DOHH2 (cell line): ENCODE data around the gene NOD2.

Source experiments
- CTCF ChIP-seq: fragments of 200-600 bp; sonication (generic); IDR thresholded peaks from one replicate; pipeline ENCODE4 v1.5.1; 2014; ENCODE audit warnings: antibody characterized with exemption, mild to moderate bottlenecking, low read depth, low read length; ENCODE audit not compliant: poor library complexity, severe bottlenecking
- EZH2phosphoT487 ChIP-seq: fragments of 200-600 bp; sonication (generic); IDR thresholded peaks from 2 replicates; pipeline ENCODE4 v1.6.1; 2017; ENCODE audit warnings: borderline replicate concordance, mild to moderate bottlenecking, antibody characterized with exemption, low read length, moderate library complexity, mixed read lengths

DNA sequence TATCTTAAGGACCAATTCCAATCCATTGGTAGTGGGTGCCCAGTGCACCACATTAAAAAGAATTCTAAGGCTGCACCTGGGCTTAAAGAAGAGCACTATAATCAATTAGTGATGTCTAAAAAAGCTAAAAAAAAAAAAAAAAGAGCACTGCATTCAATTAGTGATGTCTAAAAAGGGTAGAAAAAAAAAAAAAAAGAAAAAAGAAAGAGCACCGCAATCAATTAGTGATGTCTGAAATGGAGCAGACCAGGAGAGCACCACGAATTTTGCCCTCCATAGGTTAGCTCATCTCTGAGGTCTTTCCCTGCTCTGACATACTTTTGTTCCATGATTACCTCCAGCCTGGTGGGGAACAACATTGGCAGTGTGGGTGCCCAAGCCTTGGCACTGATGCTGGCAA is 29.6 kb downstream of the NOD2 start:
- no peak for TF ChIP-seq CTCF
- no peak for TF ChIP-seq EZH2phosphoT487
